Smooth muscle cell (in vitro differentiated cells): ENCODE data around the gene ADAMTSL1. TPM values are rescaled to one million over a fixed set of nuclear protein-coding genes. Genes with fewer than 3 reads are reported as not detected.

Source experiments
- DNase-seq: peaks from one replicate; lab custom pipeline; 2025; ENCODE audit not compliant: unreplicated experiment; lab: John Stamatoyannopoulos, UW
- H2AFZ ChIP-seq: fragments of 200-600 bp; sonication (generic); 2 replicates; pipeline ENCODE4 v1.6.0; 2016; ENCODE audit warnings: antibody characterized with exemption, low read depth, mild to moderate bottlenecking
- H3F3A ChIP-seq: fragments of 200-600 bp; sonication (generic); 2 replicates; pipeline ENCODE4 v1.6.0; 2017; ENCODE audit warnings: antibody characterized with exemption, low read depth
- H3K27ac ChIP-seq: fragments of 200-600 bp; sonication (generic); 2 replicates; pipeline ENCODE4 v1.5.1; 2016; ENCODE audit warnings: low read depth, mild to moderate bottlenecking
- H3K27me3 ChIP-seq: fragments of 200-600 bp; sonication (generic); 2 replicates; pipeline ENCODE4 v1.6.1; 2016; ENCODE audit warnings: low read depth, mild to moderate bottlenecking
- H3K36me3 ChIP-seq: fragments of 200-600 bp; sonication (generic); 2 replicates; pipeline ENCODE4 v1.5.1; 2016; ENCODE audit warnings: low read depth
- H3K4me1 ChIP-seq: fragments of 200-600 bp; sonication (generic); 2 replicates; pipeline ENCODE4 v1.5.1; 2016; ENCODE audit warnings: low read depth
- H3K4me2 ChIP-seq: fragments of 200-600 bp; sonication (generic); 2 replicates; pipeline ENCODE4 v1.6.0; 2016; ENCODE audit warnings: mild to moderate bottlenecking
- H3K4me3 ChIP-seq: fragments of 200-600 bp; sonication (generic); 2 replicates; pipeline ENCODE4 v1.5.1; 2016; ENCODE audit warnings: mild to moderate bottlenecking
- H3K79me2 ChIP-seq: fragments of 200-600 bp; sonication (generic); 2 replicates; pipeline ENCODE4 v1.6.0; 2016; ENCODE audit warnings: low read depth, mild to moderate bottlenecking
- H3K9ac ChIP-seq: fragments of 200-600 bp; sonication (generic); 2 replicates; pipeline ENCODE4 v1.6.0; 2016; ENCODE audit warnings: low read depth
- H3K9me3 ChIP-seq: fragments of 200-600 bp; sonication (generic); replicated peaks from 2 replicates; pipeline ENCODE4 v1.5.1; 2016; ENCODE audit warnings: low read depth
- H4K20me1 ChIP-seq: fragments of 200-600 bp; sonication (generic); 2 replicates; pipeline ENCODE4 v1.6.0; 2016; ENCODE audit warnings: low read depth
- WGBS: methylation state at CpG from one replicate; pipeline ENCODE4 v1.1.7; 2016; ENCODE audit warnings: low lambda C conversion rate; 5-methylcytosine and 5-hydroxymethylcytosine counted together
- polyA plus RNA-seq: library from polyadenylated mRNA; unstranded; fragments of >200 nt; fragmentation: Nextera tagmentation; extraction: Ambion mirVana; gene quantifications from 2 replicates; pipeline ENCODE4 v1.2.1, GENCODE V29; 2016
- total RNA-seq: library from RNA; depleted of rRNA; stranded (reverse); fragments of >200 nt; gene quantifications from 2 replicates; pipeline ENCODE4 v1.2.3, GENCODE V29; 2014
- TF ChIP-seq, protein P1 (sequence below): fragments of 200-600 bp; sonication (generic); IDR thresholded peaks from 2 replicates; pipeline ENCODE4 v1.5.1; 2017; ENCODE audit warnings: borderline replicate concordance, mild to moderate bottlenecking, antibody characterized with exemption; ENCODE audit not compliant: insufficient read depth, poor library complexity, severe bottlenecking

The ADAMTSL1 gene
- total and polyA plus RNA-seq, 2 experiments from 2014 or later = 4.3 to 4.4 TPM

DNA sequence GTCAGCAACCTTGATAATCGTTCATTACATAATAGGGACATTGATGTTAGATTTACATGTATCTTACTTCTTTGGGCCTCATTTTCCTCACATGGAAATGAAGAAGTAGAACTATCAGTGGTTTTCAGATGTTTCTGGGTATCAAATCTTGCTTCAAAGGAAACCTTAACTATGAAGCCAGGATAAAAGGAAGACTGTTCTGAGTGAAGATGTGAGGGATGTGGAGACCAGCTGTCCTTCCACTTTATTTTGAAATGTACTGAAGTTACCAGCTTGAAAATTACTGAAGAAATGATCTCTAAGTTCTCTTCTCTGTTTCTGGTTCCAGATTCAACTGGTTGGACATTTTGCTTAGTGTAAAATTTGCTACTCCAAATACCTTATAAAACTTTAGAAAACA lies 186.0 kb downstream of the ADAMTSL1 start:
- Histone ChIP-seq H3K36me3 (no peaks in the 10 kb centered on the region), H3F3A (no peaks in the 10 kb centered on the region), H3K9ac (no peak overlapping the region), H3K27me3 (no peaks in the 10 kb centered on the region), H3K4me3 (no peak overlapping the region), H4K20me1 (no peaks in the 10 kb centered on the region), H3K27ac (no peak overlapping the region), H3K4me2 (no peak overlapping the region), H3K79me2 (no peaks in the 10 kb centered on the region), H2AFZ (no peak overlapping the region), H3K9me3 (no peaks in the 10 kb centered on the region), H3K4me1 (no peaks in the 10 kb centered on the region)
- 91% methylated on average over 1 of the region's 1 CpG for WGBS
- TF ChIP-seq, protein P1, sequence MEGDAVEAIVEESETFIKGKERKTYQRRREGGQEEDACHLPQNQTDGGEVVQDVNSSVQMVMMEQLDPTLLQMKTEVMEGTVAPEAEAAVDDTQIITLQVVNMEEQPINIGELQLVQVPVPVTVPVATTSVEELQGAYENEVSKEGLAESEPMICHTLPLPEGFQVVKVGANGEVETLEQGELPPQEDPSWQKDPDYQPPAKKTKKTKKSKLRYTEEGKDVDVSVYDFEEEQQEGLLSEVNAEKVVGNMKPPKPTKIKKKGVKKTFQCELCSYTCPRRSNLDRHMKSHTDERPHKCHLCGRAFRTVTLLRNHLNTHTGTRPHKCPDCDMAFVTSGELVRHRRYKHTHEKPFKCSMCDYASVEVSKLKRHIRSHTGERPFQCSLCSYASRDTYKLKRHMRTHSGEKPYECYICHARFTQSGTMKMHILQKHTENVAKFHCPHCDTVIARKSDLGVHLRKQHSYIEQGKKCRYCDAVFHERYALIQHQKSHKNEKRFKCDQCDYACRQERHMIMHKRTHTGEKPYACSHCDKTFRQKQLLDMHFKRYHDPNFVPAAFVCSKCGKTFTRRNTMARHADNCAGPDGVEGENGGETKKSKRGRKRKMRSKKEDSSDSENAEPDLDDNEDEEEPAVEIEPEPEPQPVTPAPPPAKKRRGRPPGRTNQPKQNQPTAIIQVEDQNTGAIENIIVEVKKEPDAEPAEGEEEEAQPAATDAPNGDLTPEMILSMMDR = no peak
- DNase-seq = no peak

DNA sequence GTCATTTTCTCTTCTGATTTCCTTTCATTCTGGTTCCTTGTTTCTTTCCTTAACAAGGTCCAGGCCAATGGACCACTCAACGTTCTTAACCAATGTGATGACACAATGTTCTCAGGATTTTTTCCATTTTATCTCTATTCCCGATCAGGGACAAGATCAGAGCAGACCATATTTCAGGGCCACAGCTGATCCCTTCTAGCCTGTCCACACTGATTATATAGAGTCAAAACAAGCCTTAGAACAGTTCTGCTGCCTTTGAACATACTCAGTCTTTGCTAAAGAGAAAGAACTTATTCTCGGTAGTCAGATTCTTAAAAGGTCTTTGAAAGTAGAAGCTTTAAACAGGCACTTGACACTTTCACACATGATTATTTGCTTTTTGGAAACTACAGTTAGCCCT lies 188.4 kb downstream of the ADAMTSL1 start:
- Histone ChIP-seq H3K79me2 (no peaks in the 10 kb centered on the region), H3K36me3 (no peaks in the 10 kb centered on the region), H2AFZ (no peak overlapping the region), H3K9me3 (no peaks in the 10 kb centered on the region), H3K9ac (no peak overlapping the region), H3K27ac (no peak overlapping the region), H4K20me1 (no peaks in the 10 kb centered on the region), H3K4me2 (no peak overlapping the region), H3F3A (no peaks in the 10 kb centered on the region), H3K4me3 (no peak overlapping the region), H3K27me3 (no peaks in the 10 kb centered on the region), H3K4me1 (no peaks in the 10 kb centered on the region)
- WGBS = 69% methylated on average over 3 of the region's 3 CpGs
- TF ChIP-seq, protein P1 = no peak
- no peak for DNase-seq

DNA sequence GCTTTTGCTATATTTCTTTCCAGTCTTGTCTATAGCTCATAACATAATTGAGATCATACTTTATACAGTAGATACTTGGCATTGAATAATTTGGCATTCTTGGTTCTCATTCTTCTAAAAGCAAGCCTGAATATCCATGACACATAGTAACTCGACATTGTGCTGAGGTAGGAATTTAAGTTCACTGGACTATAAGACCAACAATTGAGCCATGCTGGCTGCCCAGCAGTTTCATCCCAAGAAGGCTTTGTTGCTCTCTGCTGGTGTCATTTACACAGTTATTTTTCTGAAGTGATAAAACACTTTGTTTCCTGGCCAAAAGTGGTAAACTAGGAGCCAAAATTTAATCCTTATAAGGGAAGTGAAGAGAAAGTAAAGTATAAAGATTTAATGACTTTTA lies 192.0 kb downstream of the ADAMTSL1 start:
- 84% methylated on average over 1 of the region's 1 CpG for WGBS
- Histone ChIP-seq H3K79me2 (no peaks in the 10 kb centered on the region), H3K9me3 (no peaks in the 10 kb centered on the region), H3K9ac (no peak overlapping the region), H4K20me1 (no peaks in the 10 kb centered on the region), H3K36me3 (no peaks in the 10 kb centered on the region), H3K4me1 (no peaks in the 10 kb centered on the region), H3F3A (no peaks in the 10 kb centered on the region), H3K4me2 (no peak overlapping the region), H2AFZ (no peak overlapping the region), H3K27ac (no peak overlapping the region), H3K4me3 (no peak overlapping the region), H3K27me3 (no peaks in the 10 kb centered on the region)
- no peak for DNase-seq
- TF ChIP-seq, protein P1 = no peak

DNA sequence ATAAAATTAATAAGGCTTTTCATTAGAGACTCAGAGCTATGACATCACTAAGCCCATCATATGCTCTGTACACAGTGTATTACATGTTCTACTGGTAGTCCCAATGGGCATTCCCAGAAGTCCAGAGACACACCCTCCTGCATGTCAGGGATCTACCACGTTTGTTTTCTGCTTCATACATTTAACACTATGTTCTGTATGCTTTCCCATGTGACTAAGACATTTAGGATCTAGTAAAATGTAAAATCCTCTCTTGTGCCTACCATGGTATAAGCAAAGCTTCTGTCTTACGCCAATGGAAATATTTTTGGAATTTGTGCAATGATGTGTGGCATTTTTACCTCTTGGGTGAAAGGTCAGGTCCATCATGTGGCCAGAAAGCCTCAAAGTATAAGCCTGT lies 192.4 kb downstream of the ADAMTSL1 start:
- Histone ChIP-seq H3K4me3 (no peak overlapping the region), H3K36me3 (no peaks in the 10 kb centered on the region), H3K9ac (no peak overlapping the region), H3K27me3 (no peaks in the 10 kb centered on the region), H3K27ac (no peak overlapping the region), H3F3A (no peaks in the 10 kb centered on the region), H3K9me3 (no peaks in the 10 kb centered on the region), H3K4me2 (no peak overlapping the region), H2AFZ (no peak overlapping the region), H4K20me1 (no peaks in the 10 kb centered on the region), H3K4me1 (no peaks in the 10 kb centered on the region), H3K79me2 (no peaks in the 10 kb centered on the region)
- TF ChIP-seq, protein P1 = no peak
- no peak for DNase-seq
- WGBS = 74% methylated on average over 2 of the region's 2 CpGs
